NCI-H146 treated with DMSO at 0.1 percent for 48 hours (cell line): Measurements from ENCODE around the gene TERB1.

Experiments
- DNase-seq: peaks from one replicate; lab custom pipeline; 2025; ENCODE audit not compliant: unreplicated experiment; lab: John Stamatoyannopoulos, UW

Gene TERB1

GRCh38 chr16:66751053-66751302, 50.4 kb downstream of the TERB1 start:
- no peak for DNase-seq

DNA sequence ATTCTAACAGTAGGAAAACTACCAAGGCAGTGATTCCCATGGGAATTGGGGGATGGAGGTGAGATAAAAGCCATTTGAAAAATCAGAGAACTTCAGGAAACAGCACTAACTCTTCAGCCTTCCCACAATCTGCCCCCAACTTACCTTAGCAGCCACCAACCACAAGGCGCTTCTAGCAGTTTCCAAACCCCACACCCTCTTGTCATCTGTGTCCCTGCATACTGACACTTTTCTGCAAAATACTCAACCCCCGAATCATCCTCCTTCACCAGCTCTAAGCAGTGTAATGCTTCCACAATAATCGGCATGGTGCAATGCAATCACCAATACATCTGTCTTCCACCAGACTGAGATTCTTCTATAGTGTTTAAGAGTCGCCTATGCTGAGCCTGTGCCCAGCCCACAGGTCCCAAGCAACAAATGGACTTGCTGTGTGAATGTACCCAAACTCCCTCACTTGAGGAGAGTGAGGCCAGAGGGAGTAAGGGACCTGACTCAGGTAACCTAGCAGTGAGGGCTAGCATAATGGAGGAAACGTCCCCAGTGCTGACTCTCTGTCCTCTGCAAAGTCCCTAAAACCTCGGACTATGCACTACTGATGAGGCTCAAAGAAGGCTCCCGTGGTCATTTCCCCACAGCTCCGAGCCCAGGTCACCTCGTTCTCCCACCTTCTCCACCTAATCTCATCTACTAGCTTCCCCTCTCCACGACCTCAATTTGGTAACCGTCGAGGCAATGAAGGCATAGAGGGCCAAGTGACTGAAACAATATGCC, 50.9 kb downstream of the TERB1 start:
- DNase-seq = no peak

- DNase-seq = no peak
Measured at GRCh38 chr16:66746682-66747081, 54.7 kb downstream of the TERB1 start.

DNA sequence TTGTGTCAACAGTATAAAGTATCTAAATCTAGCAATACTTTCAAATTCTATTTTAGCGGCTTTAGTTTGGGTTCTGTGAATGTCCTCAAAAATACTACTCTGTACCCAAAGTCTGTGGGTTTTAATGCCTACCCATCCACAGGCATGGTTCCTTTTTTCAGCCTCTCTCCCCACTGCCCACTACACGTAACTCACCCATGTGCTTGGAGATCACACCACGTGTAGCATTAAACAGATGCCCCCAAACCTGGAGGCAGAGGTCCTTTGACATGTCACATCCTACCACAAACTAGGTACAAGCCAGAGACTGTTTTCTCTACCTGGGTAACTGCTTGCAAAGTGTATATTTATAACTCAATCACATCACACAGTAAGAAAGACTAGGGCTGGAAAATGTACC, 55.3 kb downstream of the TERB1 start:
- DNase-seq = no peak

- no peak for DNase-seq
Measured at GRCh38 chr16:66741950-66742808, 59.2 kb downstream of the TERB1 start.

DNA sequence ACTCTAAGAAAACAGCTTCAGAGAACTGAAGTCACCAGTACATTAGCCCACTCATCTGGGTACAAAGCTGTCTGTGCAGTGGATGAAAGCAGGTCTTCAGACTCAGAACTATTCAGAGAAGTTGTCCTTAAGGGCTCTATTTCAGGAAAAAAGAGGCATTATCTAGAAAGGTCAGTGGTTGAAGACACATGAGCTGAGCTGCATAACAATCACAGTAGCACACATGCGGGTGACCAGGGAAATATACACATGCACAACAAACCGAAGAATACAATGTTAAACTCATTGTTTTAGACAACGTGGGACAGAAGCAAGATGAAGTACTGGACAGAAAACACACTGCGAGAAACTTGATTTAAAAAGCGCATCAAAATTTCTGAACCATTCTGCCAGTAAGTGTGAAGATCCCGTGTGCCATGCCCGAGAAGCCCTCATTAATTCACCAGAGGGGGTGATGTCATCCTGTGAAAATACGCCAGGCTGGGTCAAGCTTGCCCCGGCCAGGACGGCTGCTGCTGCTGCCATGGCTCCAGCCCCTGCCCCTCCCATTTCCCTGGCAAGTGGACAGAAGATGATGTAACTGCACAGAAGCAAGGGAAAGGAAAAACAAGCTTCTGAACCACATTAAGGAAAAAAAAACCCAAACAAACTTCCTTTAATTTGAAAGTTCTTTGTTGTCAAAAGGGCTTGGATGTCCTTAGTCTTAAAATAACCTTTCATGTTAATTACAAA, 60.0 kb downstream of the TERB1 start:
- DNase-seq = no peak

DNA sequence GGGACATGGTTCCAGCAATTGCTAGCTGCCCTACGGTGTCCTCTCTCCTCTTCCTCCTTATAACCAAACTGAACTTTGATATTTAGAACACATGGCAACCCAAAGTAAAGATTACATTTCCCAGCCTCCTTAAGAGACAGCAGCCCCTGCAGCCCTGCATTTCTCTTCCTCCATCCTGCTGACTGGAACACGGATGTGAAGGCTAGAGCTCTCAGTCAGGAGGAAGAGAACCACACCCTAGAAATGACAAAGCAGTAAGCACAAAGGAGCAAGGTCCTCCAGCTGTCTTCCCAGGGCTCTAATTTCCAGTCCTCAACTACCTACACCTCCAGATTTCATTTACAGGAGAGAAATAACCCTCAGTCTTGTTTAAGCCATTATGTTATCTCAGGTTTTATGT, 60.9 kb downstream of the TERB1 start:
- DNase-seq = no peak

DNA sequence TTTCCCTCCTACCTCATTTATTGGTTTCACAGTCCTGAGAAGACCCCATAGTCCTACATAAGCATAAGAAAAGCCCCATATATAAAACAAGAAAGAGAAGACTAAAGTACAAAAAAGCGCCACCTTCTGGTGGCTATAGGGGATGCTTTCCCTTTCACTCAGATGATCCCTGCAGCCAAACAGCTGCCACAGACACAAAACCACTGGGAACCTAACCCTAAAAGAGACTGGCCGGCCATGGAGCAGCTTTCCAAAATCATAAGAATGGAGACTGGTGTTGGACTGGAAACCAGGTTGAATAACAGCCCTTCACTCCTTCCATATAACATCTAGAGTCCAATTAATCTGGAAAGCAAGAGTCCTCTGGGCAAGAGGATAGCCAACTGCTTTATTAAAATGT, 61.4 kb downstream of the TERB1 start:
- DNase-seq = no peak

GRCh38 chr16:66735891-66736290, 65.5 kb downstream of the TERB1 start:
- no peak for DNase-seq

DNA sequence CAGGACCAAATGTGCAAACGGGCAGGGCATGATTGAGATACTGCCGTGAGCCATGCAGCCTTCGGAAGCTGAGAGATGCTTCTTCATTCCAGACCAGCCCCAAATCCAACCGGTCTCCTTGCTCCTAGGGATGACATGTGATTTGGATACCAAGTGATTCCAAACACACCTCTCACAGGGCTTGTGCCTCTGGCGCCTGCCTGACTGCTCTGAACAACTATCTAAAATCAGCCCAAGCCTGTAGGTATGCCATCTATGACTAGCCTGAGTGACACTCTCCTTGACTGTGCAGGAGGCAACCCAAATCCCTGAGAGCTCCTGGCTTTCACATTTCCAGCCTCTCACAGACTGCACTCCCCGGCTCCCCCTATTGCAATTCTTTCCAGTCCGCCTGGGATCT, 70.3 kb downstream of the TERB1 start:
- DNase-seq = no peak

GRCh38 chr16:66728804-66729203, 72.6 kb downstream of the TERB1 start:
- no peak for DNase-seq

GRCh38 chr16:66728117-66728787, 73.1 kb downstream of the TERB1 start:
- DNase-seq = peak; percentile 19

DNA sequence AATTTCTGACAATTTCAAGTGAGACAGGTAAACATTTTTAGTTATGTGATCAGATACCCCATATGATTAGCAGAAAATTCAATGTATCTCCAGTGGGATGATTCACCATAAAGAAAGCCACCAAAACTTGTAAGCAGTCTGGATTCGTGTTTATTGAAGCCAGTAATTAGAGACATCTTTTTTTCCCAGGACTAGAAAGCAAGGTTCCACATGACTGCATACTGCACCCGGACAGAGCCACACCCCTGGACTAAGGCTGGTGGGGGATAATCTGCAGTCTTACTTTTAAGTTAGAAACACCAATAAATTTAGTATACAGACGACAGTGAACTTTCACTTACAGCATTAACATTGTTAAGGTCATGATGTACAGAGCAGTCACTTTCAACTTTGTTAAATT, 80.6 kb downstream of the TERB1 start:
- DNase-seq = no peak

DNA sequence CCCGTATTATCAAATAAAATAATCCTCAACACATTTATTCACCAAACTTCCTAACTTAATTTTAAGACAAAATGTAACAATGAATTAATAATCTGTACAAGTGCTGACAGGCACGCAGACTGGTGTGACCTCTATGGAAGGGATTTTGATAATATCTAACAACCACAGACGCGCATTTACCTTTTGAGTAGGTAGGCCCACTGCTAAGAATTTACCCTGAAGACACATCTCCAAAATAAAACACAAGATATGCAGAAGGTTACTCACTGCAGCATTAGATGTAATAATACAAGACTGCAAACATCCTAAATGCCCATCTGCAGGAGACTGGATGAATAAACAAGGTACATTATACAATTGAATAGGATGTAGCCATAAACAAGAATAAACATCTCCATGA, 82.1 kb downstream of the TERB1 start:
- DNase-seq = no peak

GRCh38 chr16:66717776-66718175, 83.6 kb downstream of the TERB1 start:
- no peak for DNase-seq

- no peak for DNase-seq
Measured at GRCh38 chr16:66717112-66717675, 84.2 kb downstream of the TERB1 start.

DNA sequence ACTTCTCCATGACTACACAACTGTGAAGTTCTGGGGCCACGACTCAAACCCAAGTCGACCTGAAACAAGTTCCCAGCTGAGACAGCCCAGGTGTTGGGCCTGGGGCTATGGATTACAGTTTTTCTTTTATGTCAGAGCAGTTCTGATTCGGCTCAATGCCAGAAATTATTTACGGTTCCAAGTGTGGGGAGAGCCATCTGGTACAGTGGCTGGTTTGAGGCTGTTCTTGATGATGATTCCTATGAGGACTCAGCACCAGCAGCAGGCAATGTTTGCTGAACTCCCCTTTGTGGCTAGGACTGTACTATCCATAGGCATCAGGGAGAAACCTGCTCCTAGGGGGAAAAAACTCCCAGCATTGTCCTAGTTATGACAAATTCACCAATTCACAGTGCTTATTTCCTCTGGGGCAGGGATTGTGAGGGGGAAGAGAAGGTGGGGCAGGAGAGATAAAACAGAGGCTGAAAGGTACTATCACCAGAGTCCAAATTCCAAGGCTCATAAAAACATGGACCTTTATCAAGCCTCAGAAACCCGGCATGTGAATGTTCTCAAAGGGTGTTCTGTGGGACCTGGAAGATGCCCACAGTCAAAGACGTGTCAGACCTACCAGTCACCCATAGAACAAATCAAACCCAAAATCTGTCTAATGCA, 86.6 kb downstream of the TERB1 start:
- DNase-seq = peak; percentile 36

DNA sequence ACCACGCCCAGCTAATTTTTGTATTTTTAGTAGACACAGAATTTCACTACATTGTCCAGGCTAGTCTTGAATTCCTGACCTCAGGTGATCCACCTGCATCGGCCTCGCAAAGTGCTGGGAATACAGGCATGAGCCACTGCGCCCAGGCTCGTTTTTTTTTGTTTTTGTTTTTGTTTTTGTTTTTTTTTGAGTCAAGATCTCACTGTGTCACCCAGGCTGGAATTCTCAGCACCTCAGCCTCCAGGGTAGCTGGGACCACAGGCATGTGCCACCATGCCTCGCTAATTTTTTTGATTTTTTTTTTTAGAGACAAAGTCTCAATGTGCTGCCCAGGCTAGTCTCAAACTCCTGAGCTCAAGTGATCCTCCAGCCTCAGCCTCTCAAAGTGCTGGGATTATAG, 87.3 kb downstream of the TERB1 start:
- DNase-seq = no peak

DNA sequence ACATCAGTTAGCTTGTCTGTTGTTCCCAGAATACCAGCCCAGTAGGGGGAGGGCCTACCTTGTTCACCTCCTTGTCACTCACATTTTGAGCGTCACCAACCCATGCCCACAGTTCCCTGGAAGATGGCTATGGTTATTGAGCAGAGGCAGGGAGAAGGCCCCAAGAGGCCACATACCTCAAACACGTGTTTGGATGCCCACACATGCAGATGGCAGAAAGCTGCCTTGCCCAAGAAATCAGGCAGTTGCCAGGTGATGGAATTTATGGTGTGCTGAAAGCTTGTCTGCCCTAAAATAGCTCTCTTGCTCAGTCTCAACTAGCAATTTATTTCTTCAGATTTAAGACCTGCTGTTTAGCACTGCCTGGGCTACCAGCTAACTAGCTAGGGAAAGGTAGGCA, 88.3 kb downstream of the TERB1 start:
- no peak for DNase-seq

- no peak for DNase-seq
Measured at GRCh38 chr16:66712512-66712911, 88.9 kb downstream of the TERB1 start.

GRCh38 chr16:66711581-66711980, 89.8 kb downstream of the TERB1 start:
- no peak for DNase-seq
